WI38 (cell line): Measurements from ENCODE around the gene RUFY2.

Source experiments
- H3K4me3 ChIP-seq: 2 replicates; pipeline ENCODE4 v1.5.1; 2011; ENCODE audit warnings: low read depth, mild to moderate bottlenecking, control low read depth, low read length
- CTCF ChIP-seq: IDR thresholded peaks from 2 replicates; pipeline ENCODE4 v1.5.1; 2012; ENCODE audit warnings: low read depth, mild to moderate bottlenecking, control low read depth, low read length

RUFY2 gene

GRCh38 chr10:68428396-68429104, 21.5 kb upstream of the RUFY2 start:
- no peak for TF ChIP-seq CTCF
- H3K4me3 ChIP-seq: no peak overlapping the region

GRCh38 chr10:68424454-68425014, 17.5 kb upstream of the RUFY2 start:
- no peak overlapping the region for H3K4me3 ChIP-seq
- TF ChIP-seq CTCF: no peak

DNA sequence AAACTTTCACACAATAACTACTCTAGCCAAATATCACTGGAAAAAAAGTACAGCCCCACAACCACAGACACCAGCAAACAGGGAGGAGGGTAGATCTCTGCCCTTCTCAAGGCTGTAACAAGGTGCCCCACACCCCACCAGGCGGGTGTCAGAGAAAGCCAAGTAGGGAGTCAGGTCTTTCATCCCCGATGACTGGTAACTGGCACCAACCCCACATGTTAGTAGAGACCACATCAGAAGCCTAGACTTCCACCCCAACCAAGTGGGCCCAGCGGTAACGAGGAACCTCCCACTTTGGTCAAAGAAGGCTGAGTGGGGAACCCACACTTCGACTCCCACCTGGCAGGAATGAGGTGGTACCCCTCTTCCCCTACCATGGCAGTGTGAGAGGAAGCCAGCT, 16.4 kb upstream of the RUFY2 start:
- H3K4me3 ChIP-seq: no peak overlapping the region
- no peak for TF ChIP-seq CTCF

- TF ChIP-seq CTCF: no peak
- no peak overlapping the region for H3K4me3 ChIP-seq
Observed at GRCh38 chr10:68419376-68419775, 12.3 kb upstream of the RUFY2 start.

DNA sequence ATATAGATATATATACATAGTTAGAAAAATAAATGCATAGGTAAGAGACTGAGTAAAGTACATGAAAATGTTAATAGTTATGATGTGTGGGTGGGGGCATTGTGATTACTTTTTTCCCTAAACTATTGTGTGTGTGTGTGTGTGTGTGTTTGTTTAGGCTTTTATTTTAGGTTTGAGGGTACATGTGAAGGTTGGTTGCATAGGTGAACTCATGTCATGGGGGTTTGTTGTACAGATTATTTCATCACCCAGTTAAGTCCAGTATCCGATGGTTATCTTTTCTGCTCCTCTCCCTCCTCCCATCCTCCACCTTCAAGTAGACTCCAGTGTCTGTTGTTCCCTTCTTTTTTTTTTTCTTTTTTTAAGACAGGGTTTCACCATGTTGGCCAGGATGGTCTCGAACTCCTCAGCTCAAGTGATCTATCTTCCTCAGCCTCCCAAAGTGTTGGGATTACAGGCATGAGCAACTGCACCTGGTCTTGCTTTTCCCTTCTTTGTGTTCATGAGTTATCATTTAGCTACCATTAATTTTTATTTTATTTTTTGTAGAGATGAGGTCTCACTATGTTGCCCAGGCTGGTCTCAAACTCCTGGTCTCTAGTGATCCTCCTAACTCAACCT, 1.9 kb upstream of the RUFY2 start:
- TF ChIP-seq CTCF: no peak
- no peak overlapping the region for H3K4me3 ChIP-seq

DNA sequence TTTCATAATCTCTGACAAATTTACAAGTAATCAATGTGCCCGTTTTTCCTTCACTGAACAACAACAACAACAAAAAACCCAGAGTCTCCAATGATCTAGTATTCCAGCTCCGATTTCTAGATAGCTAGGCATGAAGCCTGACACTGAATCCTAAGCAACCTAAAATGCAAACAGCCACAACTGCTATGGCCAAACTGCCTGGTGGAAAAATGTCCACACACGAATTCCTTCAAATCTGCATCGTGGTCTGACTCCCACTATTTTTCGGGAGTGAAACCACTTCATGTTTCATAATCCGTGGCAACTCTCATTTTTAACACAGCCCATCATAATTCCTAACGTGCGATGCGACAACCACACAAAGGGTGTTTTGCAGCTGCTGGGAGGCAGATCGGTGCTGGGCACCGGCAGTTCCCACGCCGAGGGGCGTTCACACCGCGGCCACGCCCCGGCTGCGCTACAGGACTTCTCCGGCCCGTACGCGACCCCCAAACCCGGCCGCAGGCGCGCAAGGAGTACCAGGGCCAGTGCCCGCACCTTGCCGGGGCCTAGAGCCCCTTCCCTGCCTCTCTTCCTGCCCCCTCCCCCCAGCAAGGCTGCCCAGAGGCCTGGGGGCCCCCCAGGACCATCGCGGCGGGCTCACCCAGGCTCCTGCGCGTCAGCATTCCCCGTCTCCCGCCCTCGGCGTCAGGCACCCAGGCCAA, 814 bp downstream of the RUFY2 start:
- H3K4me3 ChIP-seq: peak overlapping the region; percentile 97
- no peak for TF ChIP-seq CTCF

GRCh38 chr10:68403701-68404100, 3.4 kb downstream of the RUFY2 start:
- TF ChIP-seq CTCF: no peak
- no peak overlapping the region for H3K4me3 ChIP-seq
